ENCODE data around the gene TMEM204. TPM values are rescaled to one million over a fixed set of nuclear protein-coding genes. Genes with fewer than 3 reads are reported as not detected.

The TMEM204 gene
- total and polyA plus RNA-seq, 4 donors = 24.7 to 116 (median 40.4) TPM

DNA sequence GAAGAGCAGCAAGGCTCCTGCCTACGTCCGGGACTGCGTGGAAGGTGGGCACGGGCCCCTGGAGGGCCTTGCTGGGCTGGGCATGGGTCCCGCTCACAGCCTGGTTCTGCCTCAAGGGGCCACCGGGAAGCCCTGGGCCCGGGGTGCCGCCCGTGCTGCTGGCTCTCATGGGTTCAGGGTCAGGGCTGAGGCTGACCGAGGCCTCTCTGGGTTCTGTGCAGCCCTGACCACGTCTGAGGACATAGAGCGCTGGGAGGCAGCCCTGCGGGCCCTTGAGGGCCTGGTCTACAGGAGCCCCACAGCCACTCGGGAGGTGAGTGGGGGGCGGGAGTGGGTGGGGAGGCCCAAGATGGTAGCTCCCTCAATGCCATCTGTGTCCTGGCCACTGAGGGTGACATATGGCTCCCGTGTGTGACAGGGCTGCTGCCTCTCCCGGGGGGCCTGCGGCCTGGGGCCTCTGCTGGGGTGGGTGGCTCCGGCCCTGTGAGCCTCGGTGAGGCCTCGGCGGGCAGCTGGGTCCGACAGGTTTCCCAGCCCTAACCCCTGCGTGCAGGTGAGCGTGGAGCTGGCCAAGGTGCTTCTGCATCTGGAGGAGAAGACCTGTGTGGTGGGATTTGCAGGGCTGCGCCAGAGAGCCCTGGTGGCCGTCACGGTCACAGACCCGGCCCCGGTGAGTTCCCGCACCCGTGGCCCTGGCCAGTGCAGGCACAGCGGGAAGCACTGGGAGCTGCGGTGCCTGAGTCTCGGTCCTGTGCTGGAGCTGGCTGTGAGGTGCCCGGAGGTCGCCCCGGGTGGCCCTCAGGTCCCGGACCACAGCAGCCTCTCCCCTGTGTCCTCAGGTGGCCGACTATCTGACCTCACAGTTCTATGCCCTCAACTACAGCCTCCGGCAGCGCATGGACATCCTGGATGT lies 31.1 kb upstream of the TMEM204 start:
- peaks cover 11 to 67% (median 17%) of the 10 kb centered on the region in 4 donors for H3K36me3 ChIP-seq (ENCODE audit: control insufficient read depth in 4 of 4, insufficient read depth in 4 of 4, low read length in 4 of 4)
- DNase-seq = no peak
- no peak overlapping the region for H3K4me3 ChIP-seq
- H3K27me3 ChIP-seq (ENCODE audit: control insufficient read depth in 3 of 3, insufficient read depth in 3 of 3, low read length in 2 of 3) = no peaks in the 10 kb centered on the region
- no peak overlapping the region for H3K9ac ChIP-seq (ENCODE audit: insufficient read depth in 1 of 2, low read length in 2 of 2)
- TF ChIP-seq, protein P1, sequence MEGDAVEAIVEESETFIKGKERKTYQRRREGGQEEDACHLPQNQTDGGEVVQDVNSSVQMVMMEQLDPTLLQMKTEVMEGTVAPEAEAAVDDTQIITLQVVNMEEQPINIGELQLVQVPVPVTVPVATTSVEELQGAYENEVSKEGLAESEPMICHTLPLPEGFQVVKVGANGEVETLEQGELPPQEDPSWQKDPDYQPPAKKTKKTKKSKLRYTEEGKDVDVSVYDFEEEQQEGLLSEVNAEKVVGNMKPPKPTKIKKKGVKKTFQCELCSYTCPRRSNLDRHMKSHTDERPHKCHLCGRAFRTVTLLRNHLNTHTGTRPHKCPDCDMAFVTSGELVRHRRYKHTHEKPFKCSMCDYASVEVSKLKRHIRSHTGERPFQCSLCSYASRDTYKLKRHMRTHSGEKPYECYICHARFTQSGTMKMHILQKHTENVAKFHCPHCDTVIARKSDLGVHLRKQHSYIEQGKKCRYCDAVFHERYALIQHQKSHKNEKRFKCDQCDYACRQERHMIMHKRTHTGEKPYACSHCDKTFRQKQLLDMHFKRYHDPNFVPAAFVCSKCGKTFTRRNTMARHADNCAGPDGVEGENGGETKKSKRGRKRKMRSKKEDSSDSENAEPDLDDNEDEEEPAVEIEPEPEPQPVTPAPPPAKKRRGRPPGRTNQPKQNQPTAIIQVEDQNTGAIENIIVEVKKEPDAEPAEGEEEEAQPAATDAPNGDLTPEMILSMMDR (IDR thresholded peaks at IDR 0.05; ENCODE audit: control extremely low read depth, extremely low read depth) = no peak
- 96 to 98% methylated on average over 38 to 42 of the region's 42 CpGs for WGBS, 2 donors
- no peak for ATAC-seq (ENCODE audit: insufficient read depth, low FRiP score)
- H3K4me1 ChIP-seq (ENCODE audit: control insufficient read depth in 5 of 5, insufficient read depth in 5 of 5, low read length in 5 of 5) = peaks cover 0 to 3% (median 0%) of the 10 kb centered on the region in 5 donors
- no peaks in the 10 kb centered on the region for H3K9me3 ChIP-seq (ENCODE audit: control insufficient read depth in 4 of 4, insufficient read depth in 3 of 4, low read length in 3 of 4)
- no peak overlapping the region for H3K27ac ChIP-seq (ENCODE audit: low read depth in 1 of 2, low read length in 1 of 2)

DNA sequence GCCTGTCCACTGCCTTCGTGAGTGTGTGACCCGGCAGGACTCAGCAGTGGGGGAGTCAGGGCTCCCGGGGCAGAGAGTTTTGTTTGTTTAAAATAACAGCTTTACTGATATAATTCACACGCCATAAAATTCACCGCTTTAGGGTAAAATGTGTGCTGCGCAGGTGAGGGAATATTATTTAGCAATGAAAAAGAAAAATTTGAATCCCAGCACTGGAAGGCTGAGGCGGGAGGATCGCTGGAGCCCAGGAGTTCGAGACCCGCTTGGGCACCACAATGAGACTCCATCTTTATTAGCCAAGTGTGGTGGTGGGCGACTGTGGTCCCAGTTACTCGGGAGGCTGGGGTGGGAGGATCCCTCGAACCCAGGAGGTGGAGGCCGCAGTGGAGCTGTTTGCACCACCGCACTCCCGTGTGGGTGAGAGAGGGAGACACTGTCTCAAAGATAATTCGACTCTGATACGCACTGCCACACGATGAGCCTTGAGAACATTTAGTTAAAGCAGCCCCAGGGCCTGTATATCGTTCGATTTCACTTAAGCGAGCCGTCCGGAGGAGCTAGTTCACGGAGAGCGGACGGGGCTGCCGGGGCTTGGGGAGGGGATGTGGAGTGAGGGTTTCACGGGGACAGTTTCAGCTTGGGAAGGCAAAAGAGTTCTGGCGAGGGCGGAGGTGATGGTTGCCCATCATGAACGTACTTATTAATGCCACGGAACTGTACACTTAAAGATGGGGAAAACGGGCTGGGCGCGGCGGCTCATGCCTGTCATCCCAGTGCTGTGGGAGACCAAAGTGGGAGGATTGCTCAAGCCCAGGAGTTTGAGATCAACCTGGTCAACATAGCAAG lies 30.1 kb upstream of the TMEM204 start:
- Histone ChIP-seq H3K27me3 (ENCODE audit: control insufficient read depth in 3 of 3, insufficient read depth in 3 of 3, low read length in 2 of 3) (no peaks in the 10 kb centered on the region), H3K4me3 (no peak overlapping the region), H3K4me1 (ENCODE audit: control insufficient read depth in 5 of 5, insufficient read depth in 5 of 5, low read length in 5 of 5) (peaks cover 0 to 3% (median 0%) of the 10 kb centered on the region in 5 donors), H3K9ac (ENCODE audit: insufficient read depth in 1 of 2, low read length in 2 of 2) (no peak overlapping the region), H3K27ac (ENCODE audit: low read depth in 1 of 2, low read length in 1 of 2) (no peak overlapping the region), H3K36me3 (ENCODE audit: control insufficient read depth in 4 of 4, insufficient read depth in 4 of 4, low read length in 4 of 4) (peaks cover 8 to 65% (median 17%) of the 10 kb centered on the region in 4 donors), H3K9me3 (ENCODE audit: control insufficient read depth in 4 of 4, insufficient read depth in 3 of 4, low read length in 3 of 4) (no peaks in the 10 kb centered on the region)
- TF ChIP-seq, protein P1 (IDR thresholded peaks at IDR 0.05; ENCODE audit: control extremely low read depth, extremely low read depth) = no peak
- 97 to 99% methylated on average over 37 of the region's 37 CpGs for WGBS, 2 donors
- DNase-seq = no peak
- no peak for ATAC-seq (ENCODE audit: insufficient read depth, low FRiP score)

DNA sequence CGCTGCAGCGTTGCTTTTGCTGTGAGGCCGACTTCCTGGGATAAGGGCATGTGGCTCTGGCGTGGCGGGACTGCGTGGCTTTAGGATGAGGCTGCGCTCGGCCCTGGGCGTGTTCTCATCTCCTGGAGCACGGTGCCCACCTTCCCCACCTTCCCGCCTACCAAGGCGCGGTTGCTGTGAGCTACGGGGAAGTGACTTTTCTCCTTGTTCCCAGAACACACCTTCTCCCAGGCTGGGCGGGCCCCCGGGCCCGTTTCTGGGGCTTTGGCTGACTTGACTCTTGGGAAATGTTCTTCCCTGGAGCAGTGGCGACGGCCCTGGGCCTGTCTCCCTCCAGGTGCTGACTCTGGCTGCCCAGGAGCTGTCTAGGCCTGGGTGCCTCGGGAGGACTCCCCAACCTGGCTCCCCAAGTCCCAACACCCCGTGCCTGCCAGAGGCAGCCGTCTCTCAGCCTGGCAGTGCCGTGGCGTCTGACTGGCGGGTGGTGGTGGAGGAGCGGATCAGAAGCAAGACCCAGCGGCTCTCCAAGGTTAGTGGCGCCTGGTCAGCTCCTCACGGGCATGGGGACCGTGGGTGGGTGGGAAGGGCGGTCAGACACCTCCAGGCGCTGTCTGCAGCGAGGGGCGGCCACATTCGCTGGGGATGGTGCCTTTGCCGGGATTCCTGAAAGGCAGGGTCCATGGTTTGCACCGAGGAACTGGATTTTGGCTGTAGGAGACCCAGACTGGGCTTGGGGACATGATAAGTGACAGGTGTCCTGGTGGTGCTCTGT lies 28.2 kb upstream of the TMEM204 start:
- Histone ChIP-seq H3K27ac (ENCODE audit: low read depth in 1 of 2, low read length in 1 of 2) (no peak overlapping the region), H3K27me3 (ENCODE audit: control insufficient read depth in 3 of 3, insufficient read depth in 3 of 3, low read length in 2 of 3) (no peaks in the 10 kb centered on the region), H3K9me3 (ENCODE audit: control insufficient read depth in 4 of 4, insufficient read depth in 3 of 4, low read length in 3 of 4) (no peaks in the 10 kb centered on the region), H3K4me3 (no peak overlapping the region), H3K9ac (ENCODE audit: insufficient read depth in 1 of 2, low read length in 2 of 2) (no peak overlapping the region), H3K36me3 (ENCODE audit: control insufficient read depth in 4 of 4, insufficient read depth in 4 of 4, low read length in 4 of 4) (peaks cover 6 to 65% (median 14%) of the 10 kb centered on the region in 4 donors), H3K4me1 (ENCODE audit: control insufficient read depth in 5 of 5, insufficient read depth in 5 of 5, low read length in 5 of 5) (peaks cover 0 to 8% (median 3%) of the 10 kb centered on the region in 5 donors)
- ATAC-seq (ENCODE audit: insufficient read depth, low FRiP score) (no peak), DNase-seq (no peak)
- WGBS, 2 donors = 95 to 96% methylated on average over 36 to 37 of the region's 37 CpGs
- TF ChIP-seq, protein P1 (IDR thresholded peaks at IDR 0.05; ENCODE audit: control extremely low read depth, extremely low read depth) = no peak

Data from lung (tissue), 12 donors.